ENCODE measurements around the gene IGHMBP2.

IGHMBP2 gene

GRCh38 chr11:68928136-68928880, 24.6 kb downstream of the IGHMBP2 start:
- H3K36me3 ChIP-seq (ENCODE audit: insufficient read depth, low read length) = peaks cover 71% of the 10 kb centered on the region
- no peak overlapping the region for H3K4me3 ChIP-seq
- no peak for DNase-seq (ENCODE audit: low read depth, low spot score)
- H3K9me3 ChIP-seq (ENCODE audit: low read depth, low read length) = peaks cover 15% of the 10 kb centered on the region
- TF ChIP-seq FOXP2 (optimal IDR thresholded peaks at IDR 0.05; ENCODE audit: control extremely low read depth, extremely low read length, insufficient read depth) (no peak), POLR2AphosphoS5 (IDR thresholded peaks at IDR 0.05; ENCODE audit: borderline replicate concordance, low read depth, low read length) (no peak), EZH2 (IDR thresholded peaks at IDR 0.05) (no peak)
- no peak overlapping the region for H3K9ac ChIP-seq (ENCODE audit: insufficient read length)
- no peak overlapping the region for H3K27ac ChIP-seq

DNA sequence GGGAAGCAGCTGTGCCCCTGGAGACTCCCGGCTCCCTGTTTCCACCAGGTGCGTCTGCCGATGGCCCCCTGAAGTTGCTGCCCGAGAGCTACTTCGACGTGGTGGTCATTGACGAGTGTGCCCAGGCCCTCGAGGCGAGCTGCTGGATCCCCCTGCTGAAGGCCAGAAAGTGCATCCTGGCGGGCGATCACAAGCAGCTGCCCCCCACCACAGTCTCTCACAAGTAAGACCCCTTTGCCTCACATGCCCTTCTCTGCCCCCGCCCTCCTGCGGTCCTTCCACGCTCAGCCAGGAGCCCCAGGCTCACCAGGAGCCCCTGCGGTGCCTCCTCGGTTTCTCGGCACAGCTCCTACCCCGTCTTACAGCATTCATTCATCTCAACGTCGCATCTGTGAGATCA, 25.4 kb downstream of the IGHMBP2 start:
- no peak for DNase-seq (ENCODE audit: low read depth, low spot score)
- Histone ChIP-seq H3K4me3 (no peak overlapping the region), H3K36me3 (ENCODE audit: insufficient read depth, low read length) (peaks cover 62% of the 10 kb centered on the region), H3K27ac (no peak overlapping the region), H3K9me3 (ENCODE audit: low read depth, low read length) (peaks cover 15% of the 10 kb centered on the region), H3K9ac (ENCODE audit: insufficient read length) (no peak overlapping the region)
- TF ChIP-seq POLR2AphosphoS5 (IDR thresholded peaks at IDR 0.05; ENCODE audit: borderline replicate concordance, low read depth, low read length) (no peak), FOXP2 (optimal IDR thresholded peaks at IDR 0.05; ENCODE audit: control extremely low read depth, extremely low read length, insufficient read depth) (no peak), EZH2 (IDR thresholded peaks at IDR 0.05) (no peak)

DNA sequence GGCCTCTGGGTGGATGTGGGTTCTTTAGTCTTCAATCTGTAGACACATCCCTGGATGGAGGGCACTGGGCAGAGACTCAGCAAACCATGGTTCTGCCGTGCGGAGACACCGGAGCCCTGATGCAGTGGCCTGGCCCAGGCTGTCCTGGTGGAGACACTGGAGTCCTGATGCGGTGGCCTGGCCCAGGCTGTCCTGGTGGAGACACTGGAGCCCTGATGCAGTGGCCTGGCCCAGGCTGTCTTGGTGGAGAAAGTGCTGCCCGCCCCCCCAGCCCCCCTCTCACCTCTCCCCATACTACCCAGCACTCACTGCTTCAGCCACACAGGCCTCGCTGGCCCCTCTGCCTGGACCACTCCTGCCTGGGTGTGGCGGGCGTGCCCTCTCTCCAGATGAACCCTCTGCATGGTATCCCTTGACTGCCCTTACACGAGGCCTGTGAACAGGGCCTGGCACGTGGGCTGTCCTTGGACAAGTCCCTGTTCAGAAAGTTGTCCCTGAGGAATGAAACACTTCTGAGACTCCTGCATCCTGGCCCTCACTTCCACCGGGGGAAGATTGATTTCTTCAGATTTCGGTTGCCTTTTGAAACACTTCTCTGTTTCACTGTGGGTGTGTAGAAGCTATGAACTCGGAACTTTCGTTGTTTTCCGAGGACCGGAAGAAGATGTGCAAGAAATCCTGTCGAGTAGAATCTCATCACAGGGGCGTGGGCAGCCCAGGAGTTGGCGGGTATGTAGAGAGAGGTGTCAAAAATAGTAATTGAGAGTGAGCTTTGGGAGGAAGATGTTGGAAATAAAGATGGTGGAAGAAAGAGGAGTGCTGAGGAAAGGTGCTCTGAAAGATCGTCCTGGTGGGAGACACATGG, 26.2 kb downstream of the IGHMBP2 start:
- Histone ChIP-seq H3K27ac (no peak overlapping the region), H3K9ac (ENCODE audit: insufficient read length) (no peak overlapping the region), H3K36me3 (ENCODE audit: insufficient read depth, low read length) (peaks cover 55% of the 10 kb centered on the region), H3K4me3 (no peak overlapping the region), H3K9me3 (ENCODE audit: low read depth, low read length) (peaks cover 10% of the 10 kb centered on the region)
- TF ChIP-seq FOXP2 (optimal IDR thresholded peaks at IDR 0.05; ENCODE audit: control extremely low read depth, extremely low read length, insufficient read depth) (no peak), POLR2AphosphoS5 (IDR thresholded peaks at IDR 0.05; ENCODE audit: borderline replicate concordance, low read depth, low read length) (no peak), EZH2 (IDR thresholded peaks at IDR 0.05) (no peak)
- DNase-seq (ENCODE audit: low read depth, low spot score) = no peak

GRCh38 chr11:68930991-68931855, 27.5 kb downstream of the IGHMBP2 start:
- no peak for DNase-seq (ENCODE audit: low read depth, low spot score)
- Histone ChIP-seq H3K36me3 (ENCODE audit: insufficient read depth, low read length) (peaks cover 48% of the 10 kb centered on the region), H3K9me3 (ENCODE audit: low read depth, low read length) (no peaks in the 10 kb centered on the region), H3K27ac (no peak overlapping the region), H3K9ac (ENCODE audit: insufficient read length) (no peak overlapping the region), H3K4me3 (no peak overlapping the region)
- TF ChIP-seq EZH2 (IDR thresholded peaks at IDR 0.05) = no peak
- TF ChIP-seq POLR2AphosphoS5 (IDR thresholded peaks at IDR 0.05; ENCODE audit: borderline replicate concordance, low read depth, low read length) = no peak
- TF ChIP-seq FOXP2 (optimal IDR thresholded peaks at IDR 0.05; ENCODE audit: control extremely low read depth, extremely low read length, insufficient read depth) = no peak

- no peak overlapping the region for H3K27ac ChIP-seq
- no peaks in the 10 kb centered on the region for H3K9me3 ChIP-seq (ENCODE audit: low read depth, low read length)
- no peak overlapping the region for H3K9ac ChIP-seq (ENCODE audit: insufficient read length)
- DNase-seq (ENCODE audit: low read depth, low spot score) = no peak
- peaks cover 47% of the 10 kb centered on the region; the same call in 1 of the 2 replicates for H3K36me3 ChIP-seq (ENCODE audit: insufficient read depth, low read length)
- TF ChIP-seq FOXP2 (optimal IDR thresholded peaks at IDR 0.05; ENCODE audit: control extremely low read depth, extremely low read length, insufficient read depth) (no peak), EZH2 (IDR thresholded peaks at IDR 0.05) (no peak), POLR2AphosphoS5 (IDR thresholded peaks at IDR 0.05; ENCODE audit: borderline replicate concordance, low read depth, low read length) (no peak)
- no peak overlapping the region for H3K4me3 ChIP-seq
These were observed 28.2 kb downstream of the IGHMBP2 start for GRCh38 chr11:68931911-68932310.

GRCh38 chr11:68932358-68932757, 28.7 kb downstream of the IGHMBP2 start:
- DNase-seq (ENCODE audit: low read depth, low spot score) = no peak
- Histone ChIP-seq H3K27ac (no peak overlapping the region), H3K9ac (ENCODE audit: insufficient read length) (no peak overlapping the region), H3K4me3 (no peak overlapping the region), H3K9me3 (ENCODE audit: low read depth, low read length) (no peaks in the 10 kb centered on the region), H3K36me3 (ENCODE audit: insufficient read depth, low read length) (peaks cover 47% of the 10 kb centered on the region; the same call in 1 of the 2 replicates)
- TF ChIP-seq POLR2AphosphoS5 (IDR thresholded peaks at IDR 0.05; ENCODE audit: borderline replicate concordance, low read depth, low read length) (no peak), EZH2 (IDR thresholded peaks at IDR 0.05) (no peak), FOXP2 (optimal IDR thresholded peaks at IDR 0.05; ENCODE audit: control extremely low read depth, extremely low read length, insufficient read depth) (no peak)

- Histone ChIP-seq H3K9me3 (ENCODE audit: low read depth, low read length) (no peaks in the 10 kb centered on the region), H3K27ac (no peak overlapping the region), H3K36me3 (ENCODE audit: insufficient read depth, low read length) (peaks cover 45% of the 10 kb centered on the region), H3K9ac (ENCODE audit: insufficient read length) (no peak overlapping the region), H3K4me3 (no peak overlapping the region)
- TF ChIP-seq EZH2 (IDR thresholded peaks at IDR 0.05) = no peak
- no peak for TF ChIP-seq FOXP2 (optimal IDR thresholded peaks at IDR 0.05; ENCODE audit: control extremely low read depth, extremely low read length, insufficient read depth)
- no peak for TF ChIP-seq POLR2AphosphoS5 (IDR thresholded peaks at IDR 0.05; ENCODE audit: borderline replicate concordance, low read depth, low read length)
- DNase-seq (ENCODE audit: low read depth, low spot score) = no peak
These were observed 29.4 kb downstream of the IGHMBP2 start for GRCh38 chr11:68932933-68933577.

Data from SK-N-MC (cell line).